A673 (cell line): ENCODE measurements around the gene EVI2B.

ENCODE experiments used
- EZH2 ChIP-seq: fragments of 200-600 bp; sonication (generic); IDR thresholded peaks from 2 replicates; pipeline ENCODE4 v1.6.1; 2017; ENCODE audit warnings: borderline replicate concordance, low read depth, mild to moderate bottlenecking, mixed read lengths, antibody characterized with exemption, low read length; ENCODE audit not compliant: poor library complexity, severe bottlenecking
- TF ChIP-seq, protein P1 (sequence below): fragments of 300-800, 200-600 bp; sonication (generic); conservative IDR thresholded peaks from 2 replicates; pipeline ENCODE4 v1.5.1; 2017; ENCODE audit warnings: low read depth, mild to moderate bottlenecking, antibody characterized with exemption, low read length, moderate library complexity, mixed read lengths

- TF ChIP-seq, protein P1, sequence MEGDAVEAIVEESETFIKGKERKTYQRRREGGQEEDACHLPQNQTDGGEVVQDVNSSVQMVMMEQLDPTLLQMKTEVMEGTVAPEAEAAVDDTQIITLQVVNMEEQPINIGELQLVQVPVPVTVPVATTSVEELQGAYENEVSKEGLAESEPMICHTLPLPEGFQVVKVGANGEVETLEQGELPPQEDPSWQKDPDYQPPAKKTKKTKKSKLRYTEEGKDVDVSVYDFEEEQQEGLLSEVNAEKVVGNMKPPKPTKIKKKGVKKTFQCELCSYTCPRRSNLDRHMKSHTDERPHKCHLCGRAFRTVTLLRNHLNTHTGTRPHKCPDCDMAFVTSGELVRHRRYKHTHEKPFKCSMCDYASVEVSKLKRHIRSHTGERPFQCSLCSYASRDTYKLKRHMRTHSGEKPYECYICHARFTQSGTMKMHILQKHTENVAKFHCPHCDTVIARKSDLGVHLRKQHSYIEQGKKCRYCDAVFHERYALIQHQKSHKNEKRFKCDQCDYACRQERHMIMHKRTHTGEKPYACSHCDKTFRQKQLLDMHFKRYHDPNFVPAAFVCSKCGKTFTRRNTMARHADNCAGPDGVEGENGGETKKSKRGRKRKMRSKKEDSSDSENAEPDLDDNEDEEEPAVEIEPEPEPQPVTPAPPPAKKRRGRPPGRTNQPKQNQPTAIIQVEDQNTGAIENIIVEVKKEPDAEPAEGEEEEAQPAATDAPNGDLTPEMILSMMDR, result no peak
- no peak for TF ChIP-seq EZH2
These were observed 20.3 kb downstream of the EVI2B start for GRCh38 chr17:31293581-31293980.
